Immature natural killer cell (primary cell): ENCODE data around the gene YDJC. TPM values are rescaled to one million over a fixed set of nuclear protein-coding genes. Genes with fewer than 3 reads are reported as not detected.
"Not testable (repeated sequence)": the region's sequence is repeated elsewhere in the genome, so short reads cannot be mapped to it uniquely, and the experiment has no call there.

ENCODE experiments used
- DNase-seq, 3 donors: peaks; one replicate each; pipeline ENCODE4 v3.0.0; 2022; ENCODE audit warnings: mixed read lengths in 1 of 3
- H3K27ac Mint-ChIP-seq, 6 donors: one replicate each; pipeline ENCODE4 v1.8.0; 2020; ENCODE audit warnings: mixed read lengths in 6 of 6, mild to moderate bottlenecking in 5 of 6, inconsistent platforms in 4 of 6, moderate library complexity in 3 of 6
- H3K27me3 Mint-ChIP-seq, 3 donors: one replicate each; pipeline ENCODE4 v1.8.0; 2020 to 2021; ENCODE audit warnings: low read depth in 3 of 3, mild to moderate bottlenecking in 3 of 3, mixed read lengths in 3 of 3, moderate library complexity in 3 of 3, inconsistent platforms in 1 of 3
- H3K36me3 Mint-ChIP-seq, 3 donors: one replicate each; pipeline ENCODE4 v1.8.0; 2020; ENCODE audit warnings: mixed read lengths in 3 of 3, inconsistent platforms in 2 of 3, mild to moderate bottlenecking in 2 of 3
- H3K4me1 Mint-ChIP-seq, 2 donors: one replicate each; pipeline ENCODE4 v1.8.0; 2020; ENCODE audit warnings: inconsistent platforms in 2 of 2, mild to moderate bottlenecking in 2 of 2, mixed read lengths in 2 of 2, moderate library complexity in 1 of 2
- H3K4me3 Mint-ChIP-seq, 5 donors: one replicate each; pipeline ENCODE4 v1.8.0; 2020; ENCODE audit warnings: mild to moderate bottlenecking in 5 of 5, mixed read lengths in 5 of 5, inconsistent platforms in 3 of 5, moderate library complexity in 3 of 5
- H3K9me3 Mint-ChIP-seq, 6 donors: one replicate each; pipeline ENCODE4 v1.8.0; 2020; ENCODE audit warnings: mild to moderate bottlenecking in 6 of 6, mixed read lengths in 6 of 6, inconsistent platforms in 4 of 6, moderate library complexity in 3 of 6
- polyA plus RNA-seq, 3 donors: library from polyadenylated mRNA; unstranded; fragments of 300-500 nt; fragmentation: Illumina TruSeq; gene quantifications; one replicate each; pipeline ENCODE4 v1.2.3, GENCODE V29; 2021

Gene YDJC
- polyA plus RNA-seq, result 10 to 100 TPM; 46.7 to 61.7 (median 47.7) TPM

GRCh38 chr22:21629255-21630149, at the start of gene YDJC:
Gene YDJC (minus strand): TSS chr22:21630022. CDS start chr22:21630014, 8 bp downstream.
- Mint-ChIP-seq H3K27me3 (peaks cover 0 to 10% (median 2%) of the 10 kb centered on the region in 3 donors), H3K4me1 (peaks cover 35 to 42% of the 10 kb centered on the region in 2 donors), H3K36me3 (no peaks in the 10 kb centered on the region), H3K9me3 (peaks cover 0 to 2% (median 0%) of the 10 kb centered on the region in 6 donors), H3K27ac (peak within 1 kb of the TSS; percentile 76 to 93 (median 90)), H3K4me3 (peak within 1 kb of the TSS; percentile 86 to 94 (median 92))
- DNase-seq, result peak; percentile 92 to 93 (median 92)

- H3K27me3 Mint-ChIP-seq, result peaks cover 5 to 19% (median 7%) of the 10 kb centered on the region in 3 donors
- H3K27ac Mint-ChIP-seq, result peak overlapping the region in 1 of 6 donors; percentile 53
- peaks cover 36 to 48% of the 10 kb centered on the region in 2 donors for H3K4me1 Mint-ChIP-seq
- no peaks in the 10 kb centered on the region for H3K9me3 Mint-ChIP-seq
- no peak for DNase-seq
- peaks cover 4 to 15% (median 12%) of the 10 kb centered on the region in 3 donors for H3K36me3 Mint-ChIP-seq
- H3K4me3 Mint-ChIP-seq, result no peak overlapping the region
Observed at GRCh38 chr22:21679383-21679782, 49.6 kb upstream of the YDJC start.

- Mint-ChIP-seq H3K4me1 (peaks cover 36 to 48% of the 10 kb centered on the region in 2 donors), H3K4me3 (peak overlapping the region in 3 of 5 donors; percentile 50 to 71 (median 65)), H3K27ac (peak overlapping the region in 4 of 6 donors; percentile 64 to 74 (median 74)), H3K36me3 (peaks cover 4 to 17% (median 12%) of the 10 kb centered on the region in 3 donors), H3K27me3 (peaks cover 5 to 21% (median 7%) of the 10 kb centered on the region in 3 donors)
- not testable (repeated sequence) for H3K9me3 Mint-ChIP-seq, DNase-seq
Observed at GRCh38 chr22:21678842-21679241, 49.0 kb upstream of the YDJC start.

- peak overlapping the region; percentile 50 to 71 (median 63) for H3K4me3 Mint-ChIP-seq
- H3K36me3 Mint-ChIP-seq, result peaks cover 9 to 27% (median 12%) of the 10 kb centered on the region in 3 donors
- peak in 1 of 3 donors; percentile 38 for DNase-seq
- peaks cover 36 to 48% of the 10 kb centered on the region in 2 donors for H3K4me1 Mint-ChIP-seq
- peak overlapping the region; percentile 35 to 80 (median 74) for H3K27ac Mint-ChIP-seq
- no peaks in the 10 kb centered on the region for H3K9me3 Mint-ChIP-seq
- peaks cover 5 to 19% (median 7%) of the 10 kb centered on the region in 3 donors for H3K27me3 Mint-ChIP-seq
Observed at GRCh38 chr22:21677606-21678443, 48.0 kb upstream of the YDJC start.

- no peak for DNase-seq
- H3K27ac Mint-ChIP-seq, result peak overlapping the region in 2 of 6 donors; percentile 33 to 72
- H3K36me3 Mint-ChIP-seq, result peaks cover 20 to 47% (median 21%) of the 10 kb centered on the region in 3 donors
- peaks cover 25 to 30% of the 10 kb centered on the region in 2 donors for H3K4me1 Mint-ChIP-seq
- no peaks in the 10 kb centered on the region for H3K9me3 Mint-ChIP-seq
- peaks cover 0 to 2% (median 2%) of the 10 kb centered on the region in 3 donors for H3K27me3 Mint-ChIP-seq
- no peak overlapping the region for H3K4me3 Mint-ChIP-seq
Observed at GRCh38 chr22:21674638-21675245, 44.9 kb upstream of the YDJC start.

GRCh38 chr22:21673534-21674321, 43.9 kb upstream of the YDJC start:
- Mint-ChIP-seq H3K27ac (peak overlapping the region in 4 of 6 donors; percentile 30 to 72 (median 44)), H3K27me3 (peaks cover 0 to 2% (median 2%) of the 10 kb centered on the region in 3 donors), H3K4me1 (peaks cover 30 to 36% of the 10 kb centered on the region in 2 donors), H3K9me3 (no peaks in the 10 kb centered on the region), H3K4me3 (no peak overlapping the region), H3K36me3 (peaks cover 20 to 48% (median 26%) of the 10 kb centered on the region in 3 donors)
- no peak for DNase-seq

GRCh38 chr22:21672107-21672629, 42.3 kb upstream of the YDJC start:
- H3K27ac Mint-ChIP-seq, result no peak overlapping the region
- H3K4me1 Mint-ChIP-seq, result peaks cover 23 to 32% of the 10 kb centered on the region in 2 donors
- no peak for DNase-seq
- no peak overlapping the region for H3K4me3 Mint-ChIP-seq
- no peaks in the 10 kb centered on the region for H3K9me3 Mint-ChIP-seq
- H3K27me3 Mint-ChIP-seq, result peaks cover 2 to 6% (median 2%) of the 10 kb centered on the region in 3 donors
- peaks cover 20 to 48% (median 26%) of the 10 kb centered on the region in 3 donors for H3K36me3 Mint-ChIP-seq

GRCh38 chr22:21669026-21669425, 39.2 kb upstream of the YDJC start:
- Mint-ChIP-seq H3K4me1 (peaks cover 34 to 53% of the 10 kb centered on the region in 2 donors), H3K36me3 (peaks cover 16 to 30% (median 16%) of the 10 kb centered on the region in 3 donors), H3K9me3 (no peaks in the 10 kb centered on the region), H3K27ac (peak overlapping the region in 2 of 6 donors; percentile 40 to 60), H3K27me3 (peaks cover 12 to 19% (median 17%) of the 10 kb centered on the region in 3 donors), H3K4me3 (peak overlapping the region in 4 of 5 donors; percentile 27 to 52 (median 36))
- no peak for DNase-seq

GRCh38 chr22:21666786-21667185, 37.0 kb upstream of the YDJC start:
- Mint-ChIP-seq H3K27ac (peak overlapping the region; percentile 89 to 99 (median 98)), H3K9me3 (no peaks in the 10 kb centered on the region), H3K27me3 (peaks cover 12 to 19% (median 17%) of the 10 kb centered on the region in 3 donors), H3K4me1 (peaks cover 34 to 52% of the 10 kb centered on the region in 2 donors), H3K36me3 (peaks cover 4 to 12% (median 10%) of the 10 kb centered on the region in 3 donors), H3K4me3 (peak overlapping the region; percentile 93 to 99 (median 98))
- DNase-seq, result no peak

- peaks cover 0 to 7% (median 3%) of the 10 kb centered on the region in 3 donors for H3K36me3 Mint-ChIP-seq
- DNase-seq, result no peak
- peak overlapping the region; percentile 89 to 99 (median 98) for H3K27ac Mint-ChIP-seq
- H3K4me3 Mint-ChIP-seq, result peak overlapping the region; percentile 93 to 99 (median 98)
- peaks cover 33 to 47% of the 10 kb centered on the region in 2 donors for H3K4me1 Mint-ChIP-seq
- peaks cover 12 to 20% (median 17%) of the 10 kb centered on the region in 3 donors for H3K27me3 Mint-ChIP-seq
- H3K9me3 Mint-ChIP-seq, result no peaks in the 10 kb centered on the region
Observed at GRCh38 chr22:21665047-21665851, 35.4 kb upstream of the YDJC start.

GRCh38 chr22:21663738-21664137, 33.9 kb upstream of the YDJC start:
- Mint-ChIP-seq H3K4me1 (peaks cover 28 to 35% of the 10 kb centered on the region in 2 donors), H3K9me3 (no peaks in the 10 kb centered on the region), H3K27me3 (peaks cover 12 to 20% (median 17%) of the 10 kb centered on the region in 3 donors), H3K4me3 (peak overlapping the region; percentile 19 to 67 (median 38)), H3K27ac (peak overlapping the region in 3 of 6 donors; percentile 61 to 65 (median 63)), H3K36me3 (no peaks in the 10 kb centered on the region)
- DNase-seq, result no peak
